PC-3 (cell line): ENCODE measurements around the gene YIF1A.

Experiments
- CTCF ChIP-seq: fragments of 300-600 bp; sonication (generic); conservative IDR thresholded peaks from 2 replicates; pipeline ENCODE4 v1.5.1; 2017; ENCODE audit warnings: antibody characterized with exemption, low read depth, mild to moderate bottlenecking, low read length
- EZH2 ChIP-seq: fragments of 300-600 bp; sonication (generic); IDR thresholded peaks from one replicate; pipeline ENCODE4 v1.6.1; 2017; ENCODE audit warnings: antibody characterized with exemption, mild to moderate bottlenecking, low read length; ENCODE audit not compliant: unreplicated experiment

GRCh38 chr11:66259956-66260355 is 29.0 kb downstream of the YIF1A start:
- TF ChIP-seq CTCF (no peak), EZH2 (no peak)
